22Rv1 (cell line): ENCODE measurements around the gene CMIP.

Experiments used
- H3K27ac ChIP-seq: fragments of 450-650 bp; 2 replicates; pipeline ENCODE4 v1.5.1; 2017
- ZFX ChIP-seq: fragments of 450-650 bp; IDR thresholded peaks from 2 replicates; pipeline ENCODE4 v1.6.1; 2017; ENCODE audit warnings: antibody characterized with exemption, borderline replicate concordance
- TF ChIP-seq, protein P1 (sequence below): fragments of 450-650 bp; IDR thresholded peaks from 2 replicates; pipeline ENCODE4 v1.5.1; 2017; ENCODE audit warnings: mild to moderate bottlenecking

Gene CMIP

DNA sequence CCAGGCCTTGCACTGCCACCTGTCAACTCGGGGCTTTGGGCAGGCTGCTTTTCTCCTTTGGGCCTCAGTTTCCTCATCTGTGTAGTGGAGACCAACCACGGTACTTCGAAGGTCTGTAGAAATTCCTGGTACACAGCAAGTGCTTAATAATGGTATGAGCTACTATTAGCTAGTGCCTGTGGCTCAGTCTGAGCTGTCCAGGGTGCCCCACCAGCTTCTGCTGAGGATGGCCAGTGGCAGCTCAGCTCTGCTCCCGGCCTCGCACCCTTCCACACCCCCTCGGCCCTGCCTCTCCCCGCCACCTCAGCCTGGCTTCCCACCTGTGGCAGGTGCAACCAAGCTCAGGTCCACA is 308.2 kb downstream of the CMIP start:
- TF ChIP-seq, protein P1, sequence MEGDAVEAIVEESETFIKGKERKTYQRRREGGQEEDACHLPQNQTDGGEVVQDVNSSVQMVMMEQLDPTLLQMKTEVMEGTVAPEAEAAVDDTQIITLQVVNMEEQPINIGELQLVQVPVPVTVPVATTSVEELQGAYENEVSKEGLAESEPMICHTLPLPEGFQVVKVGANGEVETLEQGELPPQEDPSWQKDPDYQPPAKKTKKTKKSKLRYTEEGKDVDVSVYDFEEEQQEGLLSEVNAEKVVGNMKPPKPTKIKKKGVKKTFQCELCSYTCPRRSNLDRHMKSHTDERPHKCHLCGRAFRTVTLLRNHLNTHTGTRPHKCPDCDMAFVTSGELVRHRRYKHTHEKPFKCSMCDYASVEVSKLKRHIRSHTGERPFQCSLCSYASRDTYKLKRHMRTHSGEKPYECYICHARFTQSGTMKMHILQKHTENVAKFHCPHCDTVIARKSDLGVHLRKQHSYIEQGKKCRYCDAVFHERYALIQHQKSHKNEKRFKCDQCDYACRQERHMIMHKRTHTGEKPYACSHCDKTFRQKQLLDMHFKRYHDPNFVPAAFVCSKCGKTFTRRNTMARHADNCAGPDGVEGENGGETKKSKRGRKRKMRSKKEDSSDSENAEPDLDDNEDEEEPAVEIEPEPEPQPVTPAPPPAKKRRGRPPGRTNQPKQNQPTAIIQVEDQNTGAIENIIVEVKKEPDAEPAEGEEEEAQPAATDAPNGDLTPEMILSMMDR: no peak
- no peak for TF ChIP-seq ZFX
- no peak overlapping the region for H3K27ac ChIP-seq

DNA sequence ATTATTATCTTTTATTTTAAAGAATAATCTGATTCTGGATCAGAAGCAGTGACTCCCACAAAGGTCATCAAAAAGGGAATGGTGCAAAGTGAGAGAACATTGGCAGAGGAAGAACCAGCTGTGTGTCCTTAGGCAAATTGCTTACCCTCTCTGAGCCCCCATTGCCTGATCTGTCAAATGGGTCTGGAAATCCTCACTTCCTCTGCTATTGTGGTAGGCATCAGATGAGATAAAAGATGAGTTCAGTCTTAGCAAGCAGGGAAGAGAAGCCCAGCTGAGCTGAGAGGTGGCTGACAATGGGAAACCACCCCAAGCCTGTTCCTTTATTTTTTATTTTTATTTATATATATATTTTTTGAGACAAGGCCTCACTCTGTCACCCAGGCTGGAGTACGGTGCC is 310.2 kb downstream of the CMIP start:
- no peak for TF ChIP-seq ZFX
- TF ChIP-seq, protein P1: no peak
- H3K27ac ChIP-seq: no peak overlapping the region

DNA sequence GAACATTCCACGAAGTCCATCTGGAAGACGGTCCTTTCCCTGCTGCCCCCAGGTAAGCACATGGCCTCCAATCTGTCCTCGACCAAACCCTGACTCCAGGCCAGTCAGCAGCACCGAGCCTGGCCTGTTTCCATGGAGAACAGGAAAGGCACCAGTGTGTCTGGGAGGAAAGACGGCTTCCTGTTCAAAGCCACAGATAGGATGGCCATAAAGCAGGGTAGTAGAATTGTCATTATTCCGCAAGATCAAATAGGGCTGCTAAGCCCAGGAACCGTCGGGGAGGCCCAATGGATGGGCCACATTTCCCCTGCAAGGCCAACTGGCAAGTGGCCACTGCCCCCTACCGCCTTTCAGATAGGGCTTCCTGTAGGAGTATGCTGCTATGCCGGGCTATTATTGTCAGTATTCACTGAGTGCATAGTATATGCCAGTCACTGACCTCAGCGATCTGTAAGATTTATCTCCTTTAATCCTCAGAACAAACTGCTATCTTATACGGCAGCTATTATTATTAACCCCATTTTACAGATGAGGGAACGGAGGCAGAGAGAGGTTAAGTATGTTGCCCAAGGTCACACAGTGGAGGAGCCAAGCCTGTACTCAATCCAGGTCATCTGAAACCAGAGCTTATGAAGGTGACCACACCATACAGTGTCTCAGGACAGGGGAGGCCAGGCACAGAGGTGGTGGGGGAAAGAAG is 311.5 kb downstream of the CMIP start:
- no peak for TF ChIP-seq ZFX
- TF ChIP-seq, protein P1: no peak
- no peak overlapping the region for H3K27ac ChIP-seq

DNA sequence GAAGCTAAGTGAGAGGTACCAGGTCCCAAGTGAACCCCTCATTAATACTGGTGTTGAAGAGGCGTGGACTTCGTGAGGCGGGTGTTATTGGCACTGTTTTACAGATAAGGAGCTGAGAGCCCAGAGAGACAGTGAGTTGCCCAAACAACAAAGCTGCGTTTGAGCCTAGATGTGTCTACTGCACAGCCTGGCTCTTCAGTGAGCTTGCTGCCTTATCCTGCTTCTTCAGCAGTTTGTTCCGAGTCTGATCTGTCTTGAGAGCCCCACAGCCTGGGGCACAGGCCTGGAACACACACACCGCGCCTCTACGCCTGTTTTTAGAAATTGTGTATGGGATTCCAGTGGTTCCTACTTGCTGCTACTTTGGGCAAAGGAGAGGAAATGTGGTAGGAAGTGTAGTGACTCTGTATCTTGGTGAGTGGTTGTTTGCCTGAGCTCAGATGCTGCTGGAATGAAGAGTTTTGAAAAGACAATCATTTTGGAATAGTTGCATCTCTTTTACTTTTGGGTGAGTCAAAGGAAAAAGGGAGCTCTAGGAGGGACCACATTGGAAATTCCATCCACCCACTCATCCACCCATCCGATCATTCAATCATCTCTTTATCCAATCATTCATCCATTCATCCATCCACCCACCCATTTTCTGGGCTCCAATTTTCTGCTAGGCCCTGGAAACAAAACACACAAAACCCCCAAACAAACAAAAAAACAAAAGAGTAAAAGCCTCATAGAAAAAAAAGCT is 312.2 kb downstream of the CMIP start:
- TF ChIP-seq ZFX: no peak
- TF ChIP-seq, protein P1: no peak
- H3K27ac ChIP-seq: no peak overlapping the region

DNA sequence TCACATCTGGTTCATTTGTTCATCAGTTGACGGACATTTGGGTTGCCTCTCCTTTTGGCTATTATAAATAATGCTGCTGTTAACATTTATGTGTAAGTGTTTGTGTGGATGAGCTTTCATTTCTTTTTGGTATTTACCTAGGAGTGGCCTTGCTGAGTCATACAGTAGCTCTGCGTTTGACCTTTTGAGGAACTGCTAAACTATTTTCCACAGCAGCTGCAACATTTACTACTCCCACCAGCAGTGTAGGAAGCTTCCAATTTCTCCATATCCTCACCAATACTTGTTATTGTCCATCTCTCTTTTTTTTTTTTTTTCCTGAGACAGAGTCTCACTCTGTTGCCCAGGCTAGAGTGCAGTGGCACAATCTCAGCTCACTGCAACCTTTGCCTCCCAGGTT is 313.8 kb downstream of the CMIP start:
- no peak for TF ChIP-seq ZFX
- TF ChIP-seq, protein P1: no peak

More for the DNA sequence above, 313.8 kb downstream of the CMIP start:
- H3K27ac ChIP-seq: no peak overlapping the region
